Right hindlimb (tissue), 1 donor: ENCODE results near the gene KRTAP5-9.
"Not testable (repeated sequence)": the region's sequence is repeated elsewhere in the genome, so short reads cannot be mapped to it uniquely, and the experiment has no call there.

ENCODE experiments used
- DNase-seq: peaks from one replicate; pipeline ENCODE4 v3.0.0-alpha.2; 2018

KRTAP5-9 gene

GRCh38 chr11:71534711-71535608 is 13.3 kb upstream of the KRTAP5-9 start:
- DNase-seq, result not testable (repeated sequence)

- no peak for DNase-seq
Observed at GRCh38 chr11:71535825-71536224, 12.4 kb upstream of the KRTAP5-9 start.

GRCh38 chr11:71537537-71537936 is 10.7 kb upstream of the KRTAP5-9 start:
- DNase-seq, result no peak

- DNase-seq, result not testable (repeated sequence)
Observed at GRCh38 chr11:71537977-71538665, 10.1 kb upstream of the KRTAP5-9 start, which contains the start of gene KRTAP5-8. Gene KRTAP5-8, plus strand, starts transcription at chr11:71538025. Its CDS starts 31 bp downstream, at chr11:71538056.

- DNase-seq, result no peak
Observed at GRCh38 chr11:71538666-71538990, 9.6 kb upstream of the KRTAP5-9 start.

GRCh38 chr11:71539017-71539416 is 9.2 kb upstream of the KRTAP5-9 start:
- no peak for DNase-seq

- DNase-seq, result not testable (repeated sequence)
Observed at GRCh38 chr11:71539971-71540370, 8.2 kb upstream of the KRTAP5-9 start.

- DNase-seq, result not testable (repeated sequence)
Observed at GRCh38 chr11:71540521-71541304, 7.5 kb upstream of the KRTAP5-9 start.

GRCh38 chr11:71542382-71542781 is 5.8 kb upstream of the KRTAP5-9 start:
- DNase-seq, result no peak

GRCh38 chr11:71542879-71543777 is 5.1 kb upstream of the KRTAP5-9 start:
- DNase-seq, result no peak

GRCh38 chr11:71543866-71544265 is 4.4 kb upstream of the KRTAP5-9 start:
- DNase-seq, result no peak

- no peak for DNase-seq
Observed at GRCh38 chr11:71544525-71545214, 3.5 kb upstream of the KRTAP5-9 start.

- DNase-seq, result no peak
Observed at GRCh38 chr11:71545405-71545966, 2.7 kb upstream of the KRTAP5-9 start.

GRCh38 chr11:71548716-71549151 is 514 bp downstream of the KRTAP5-9 start:
- DNase-seq, result no peak

GRCh38 chr11:71551711-71552110 is 3.5 kb downstream of the KRTAP5-9 start:
- no peak for DNase-seq

GRCh38 chr11:71554996-71555395 is 6.8 kb downstream of the KRTAP5-9 start:
- no peak for DNase-seq

GRCh38 chr11:71555508-71555907 is 7.3 kb downstream of the KRTAP5-9 start:
- DNase-seq, result no peak

- no peak for DNase-seq
Observed at GRCh38 chr11:71556018-71556417, 7.8 kb downstream of the KRTAP5-9 start.

- DNase-seq, result no peak
Observed at GRCh38 chr11:71557257-71557656, 9.0 kb downstream of the KRTAP5-9 start.

GRCh38 chr11:71558996-71559395 is 10.8 kb downstream of the KRTAP5-9 start:
- no peak for DNase-seq

- DNase-seq, result no peak
Observed at GRCh38 chr11:71562120-71562519, 13.9 kb downstream of the KRTAP5-9 start.
